ENCODE data around the gene DLL4.

The DLL4 gene

GRCh38 chr15:40927873-40928806, 1.0 kb upstream of the DLL4 start:
- DNase-seq, result peak; percentile 48

- peak; percentile 79 for DNase-seq
Observed at GRCh38 chr15:40929660-40930429, 705 bp downstream of the DLL4 start.

DNA sequence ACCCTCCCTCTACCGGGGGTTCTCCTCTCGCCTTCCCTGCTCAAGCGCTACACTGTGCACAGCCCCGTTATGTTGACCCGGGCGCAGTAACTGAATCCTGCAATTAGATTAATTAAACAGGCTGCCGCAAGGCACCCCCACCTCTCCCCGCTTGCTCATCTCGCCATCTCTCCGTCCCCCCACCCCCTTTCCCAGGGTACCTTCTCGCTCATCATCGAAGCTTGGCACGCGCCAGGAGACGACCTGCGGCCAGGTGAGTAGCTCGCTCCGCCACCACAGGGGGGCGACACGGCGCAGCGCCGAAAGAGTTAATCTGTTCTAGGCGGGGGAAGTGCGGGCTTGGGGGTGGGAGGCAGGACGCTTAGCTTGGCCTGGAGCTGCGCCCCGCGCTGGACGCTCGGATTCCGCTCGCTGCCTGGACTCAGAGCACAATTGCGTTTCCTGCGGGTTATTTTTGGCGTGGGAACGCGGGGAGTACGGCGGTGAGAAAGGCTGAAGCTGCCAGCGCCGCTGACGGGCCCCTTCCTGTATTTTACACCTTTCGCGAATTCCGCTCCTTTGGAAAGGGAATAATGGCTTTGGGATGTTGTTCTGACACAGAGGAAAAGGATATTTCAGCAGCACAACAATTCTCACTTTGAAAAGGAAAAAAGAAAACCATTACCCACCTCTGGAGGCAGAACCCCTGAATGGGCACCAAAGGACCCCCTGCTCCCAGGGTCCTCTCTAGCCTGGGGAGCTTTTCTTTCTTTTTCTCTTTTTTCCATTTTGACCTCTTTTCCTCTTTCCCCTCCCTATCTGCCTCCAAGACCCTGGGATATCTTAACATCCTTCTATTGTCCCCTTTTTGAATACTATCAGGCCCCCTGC, 1.5 kb downstream of the DLL4 start:
- peak; percentile 57 for DNase-seq

GRCh38 chr15:40931300-40932142, 2.4 kb downstream of the DLL4 start:
- no peak for DNase-seq

GRCh38 chr15:40932156-40932555, 3.0 kb downstream of the DLL4 start:
- no peak for DNase-seq

DNA sequence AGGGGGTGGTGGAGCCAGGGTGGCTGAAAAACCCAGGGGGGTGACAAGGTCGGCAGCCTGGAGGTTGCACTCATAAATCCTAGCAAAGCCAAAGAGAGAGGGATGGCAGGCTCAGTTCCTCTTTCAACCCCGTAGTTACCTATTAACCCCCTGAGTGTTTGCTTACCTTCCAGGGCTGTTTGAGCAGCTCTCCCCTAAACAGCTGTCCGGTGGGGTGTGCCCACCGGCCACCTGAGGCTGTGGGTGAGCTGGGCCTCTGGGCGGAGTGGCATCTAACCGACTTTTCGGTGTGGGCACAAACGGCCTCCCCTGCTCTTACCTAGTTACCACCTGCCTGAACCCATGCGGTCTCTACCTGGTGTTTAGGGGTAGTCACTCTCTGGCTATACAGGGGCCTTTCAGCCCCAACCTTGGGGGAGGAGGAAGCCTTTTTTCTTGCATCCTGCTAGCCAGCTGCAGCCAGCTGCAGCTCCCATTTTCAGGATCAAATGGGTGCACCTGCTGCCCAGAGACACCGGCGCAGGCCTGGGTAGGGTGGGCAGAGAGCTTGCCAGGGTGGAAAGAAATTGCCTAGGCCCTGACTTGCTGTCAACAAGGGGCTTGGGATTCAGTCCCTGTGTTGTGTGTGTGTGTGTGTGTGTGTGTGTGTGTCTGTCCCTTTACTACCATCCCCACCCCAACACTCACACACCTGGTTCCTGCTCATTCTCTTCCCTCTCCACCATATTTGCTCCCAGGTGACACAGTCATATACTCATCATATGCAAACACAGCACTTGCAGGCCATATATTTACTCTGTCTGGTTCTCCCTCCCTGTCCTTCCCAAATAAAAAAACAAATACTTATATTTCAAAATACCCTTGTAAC, 3.7 kb downstream of the DLL4 start:
- no peak for DNase-seq

DNA sequence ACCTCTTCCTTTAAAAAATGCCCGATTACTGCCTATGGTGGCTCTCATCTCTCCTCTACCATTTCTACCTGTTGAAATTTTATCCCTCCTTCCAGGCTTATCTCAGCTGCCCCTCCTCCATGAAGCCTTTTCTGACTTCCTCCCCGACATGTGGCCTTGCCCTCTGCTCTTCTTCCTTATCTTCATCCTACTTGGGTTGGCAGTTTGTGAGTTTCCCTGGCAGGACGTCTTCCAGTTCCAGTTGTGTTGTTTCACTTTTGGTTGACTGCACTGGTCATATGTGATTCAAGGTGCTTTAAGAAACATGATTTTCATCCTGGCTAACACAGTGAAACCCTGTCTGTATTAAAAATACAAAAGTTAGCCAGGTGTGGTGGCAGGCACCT, 4.4 kb downstream of the DLL4 start:
- no peak for DNase-seq

- no peak for DNase-seq
Observed at GRCh38 chr15:40934457-40934856, 5.3 kb downstream of the DLL4 start.

GRCh38 chr15:40936234-40936708, 7.1 kb downstream of the DLL4 start:
- no peak for DNase-seq

- DNase-seq, result no peak
Observed at GRCh38 chr15:40936709-40937666, 7.8 kb downstream of the DLL4 start.

DNA sequence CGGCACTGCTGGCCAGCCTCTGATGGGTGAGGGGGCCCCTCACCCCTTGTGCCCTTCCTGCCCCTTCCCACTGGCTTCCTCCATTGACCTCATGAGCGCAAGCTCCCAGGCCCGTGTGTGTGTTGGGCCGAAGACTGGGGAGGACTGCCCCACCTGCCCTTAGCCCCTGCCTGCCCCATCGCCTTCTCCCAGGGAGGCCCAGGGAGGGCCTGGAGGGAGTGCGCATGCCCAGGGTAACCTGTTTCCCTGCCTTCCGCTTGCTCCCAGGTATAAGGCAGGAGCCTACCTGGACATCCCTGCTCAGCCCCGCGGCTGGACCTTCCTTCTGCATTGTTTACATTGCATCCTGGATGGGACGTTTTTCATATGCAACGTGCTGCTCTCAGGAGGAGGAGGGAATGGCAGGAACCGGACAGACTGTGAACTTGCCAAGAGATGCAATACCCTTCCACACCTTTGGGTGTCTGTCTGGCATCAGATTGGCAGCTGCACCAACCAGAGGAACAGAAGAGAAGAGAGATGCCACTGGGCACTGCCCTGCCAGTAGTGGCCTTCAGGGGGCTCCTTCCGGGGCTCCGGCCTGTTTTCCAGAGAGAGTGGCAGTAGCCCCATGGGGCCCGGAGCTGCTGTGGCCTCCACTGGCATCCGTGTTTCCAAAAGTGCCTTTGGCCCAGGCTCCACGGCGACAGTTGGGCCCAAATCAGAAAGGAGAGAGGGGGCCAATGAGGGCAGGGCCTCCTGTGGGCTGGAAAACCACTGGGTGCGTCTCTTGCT, 8.8 kb downstream of the DLL4 start:
- no peak for DNase-seq

DNA sequence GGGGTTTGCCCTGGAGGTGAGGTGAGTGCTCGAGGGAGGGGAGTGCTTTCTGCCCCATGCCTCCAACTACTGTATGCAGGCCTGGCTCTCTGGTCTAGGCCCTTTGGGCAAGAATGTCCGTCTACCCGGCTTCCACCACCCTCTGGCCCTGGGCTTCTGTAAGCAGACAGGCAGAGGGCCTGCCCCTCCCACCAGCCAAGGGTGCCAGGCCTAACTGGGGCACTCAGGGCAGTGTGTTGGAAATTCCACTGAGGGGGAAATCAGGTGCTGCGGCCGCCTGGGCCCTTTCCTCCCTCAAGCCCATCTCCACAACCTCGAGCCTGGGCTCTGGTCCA, 9.4 kb downstream of the DLL4 start:
- no peak for DNase-seq

DNA sequence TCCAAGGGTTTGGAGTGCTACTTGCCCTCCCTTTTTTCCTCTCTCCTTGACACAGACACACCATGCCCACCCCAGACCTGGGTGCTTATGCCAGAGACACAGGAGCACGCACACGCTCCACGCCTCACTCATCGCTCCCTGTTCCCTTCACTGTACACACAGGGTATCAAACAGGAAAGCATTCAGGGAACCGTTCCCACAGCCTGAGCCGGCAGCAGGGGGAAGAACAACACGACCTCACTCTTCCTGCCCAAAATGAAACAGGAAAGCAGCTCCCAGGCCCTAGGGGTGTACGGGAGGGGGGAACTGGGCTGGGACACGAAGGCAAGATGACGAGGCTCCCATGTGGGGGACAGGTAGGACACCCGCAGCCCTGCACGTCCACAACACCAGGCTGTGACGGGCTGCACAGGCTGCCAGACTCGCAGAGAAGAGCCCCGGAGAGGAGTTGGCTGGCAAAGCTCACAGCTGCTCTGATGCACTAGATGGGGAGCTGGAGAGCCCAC, 11.2 kb downstream of the DLL4 start:
- DNase-seq, result peak; percentile 40

DNA sequence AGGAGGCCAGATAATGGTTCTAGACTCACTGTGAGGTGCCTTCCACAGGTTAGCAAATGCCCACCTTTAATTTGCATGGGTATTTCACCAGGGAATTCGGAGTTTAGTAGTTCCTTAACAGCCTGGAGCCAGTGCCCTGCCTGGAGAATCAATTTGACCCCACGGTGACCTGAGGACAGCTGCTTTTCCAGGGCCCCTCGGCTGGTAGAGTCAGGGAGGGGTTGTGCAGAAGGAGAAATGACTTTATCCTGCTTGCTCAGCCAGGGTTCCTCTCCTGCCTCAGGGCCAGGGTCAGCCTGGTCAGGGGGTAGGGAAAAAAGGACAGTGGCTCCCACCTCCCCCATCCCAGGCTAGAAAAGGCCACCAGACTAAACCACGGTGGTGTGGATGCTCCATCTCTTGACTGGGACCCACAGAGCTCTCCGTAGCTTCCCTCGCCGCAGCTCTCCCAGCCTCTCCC, 12.0 kb downstream of the DLL4 start:
- DNase-seq, result no peak

DNA sequence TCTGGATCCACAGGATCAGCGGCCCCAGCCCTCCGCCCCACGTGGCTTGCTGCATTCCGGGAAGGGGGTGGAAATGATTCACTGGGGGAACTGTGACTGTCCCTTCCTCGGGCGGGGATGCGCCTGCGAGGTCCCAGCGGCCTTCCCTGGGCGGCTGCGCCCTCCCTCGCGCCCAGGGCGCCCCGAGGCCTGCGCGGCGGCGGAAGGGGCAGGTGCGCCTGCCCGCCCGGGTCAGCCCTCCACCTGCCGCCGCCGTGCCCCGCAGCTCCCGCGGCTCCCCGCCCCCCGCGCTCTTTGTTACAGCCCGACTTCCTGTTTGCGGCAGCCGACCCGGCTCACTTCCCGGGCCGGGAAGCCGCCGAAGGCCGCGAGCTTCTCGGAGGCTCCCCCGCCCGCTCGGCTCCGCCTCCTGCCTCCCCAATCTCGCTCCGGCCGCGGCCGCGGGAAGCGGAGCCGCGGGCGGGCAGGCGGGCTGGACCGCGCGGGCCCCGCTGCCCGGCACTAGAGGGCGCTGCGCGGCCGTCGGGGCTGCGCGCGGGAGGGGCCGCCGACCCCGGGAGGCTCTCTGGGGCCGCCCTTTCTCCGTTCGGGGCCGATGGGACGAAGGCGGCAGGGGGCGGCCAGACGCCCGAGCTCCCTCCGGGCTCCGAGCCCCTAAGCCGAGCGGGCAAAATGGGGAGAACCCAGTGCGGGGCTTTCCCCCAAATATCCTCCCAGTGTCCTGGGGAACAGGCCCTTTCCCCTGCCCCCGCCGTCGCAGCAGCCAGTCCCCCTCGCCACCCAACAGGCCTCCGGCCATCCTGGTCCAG, 12.6 kb downstream of the DLL4 start:
- peak; percentile 81 for DNase-seq

- DNase-seq, result no peak
Observed at GRCh38 chr15:40942337-40942854, 13.3 kb downstream of the DLL4 start.

GRCh38 chr15:40942878-40943277, 13.7 kb downstream of the DLL4 start:
- no peak for DNase-seq

All from femur (tissue), 1 donor.